Transverse colon (tissue), 4 donors: ENCODE results near the gene PIWIL4. TPM values are rescaled to one million over a fixed set of nuclear protein-coding genes. Genes with fewer than 3 reads are reported as not detected.

Experiments
- DNase-seq: peaks from one replicate; pipeline ENCODE4 v3.0.0-alpha.2; 2019
- H3K27ac ChIP-seq, 4 donors: fragments of 200-600 bp; sonication (generic); 2 replicates each; pipeline ENCODE4 v1.5.1; 2016 to 2018; ENCODE audit warnings: inconsistent platforms in 4 of 4
- H3K27me3 ChIP-seq: fragments of 200-600 bp; sonication (generic); 2 replicates; pipeline ENCODE4 v1.5.1; 2017; ENCODE audit warnings: inconsistent platforms
- H3K36me3 ChIP-seq, 4 donors: fragments of 200-600 bp; sonication (generic); 2 replicates each; pipeline ENCODE4 v1.5.1; 2017 to 2019; ENCODE audit warnings: inconsistent platforms in 4 of 4
- H3K4me1 ChIP-seq, 4 donors: fragments of 200-600 bp; sonication (generic); 2 replicates each; pipeline ENCODE4 v1.5.1; 2017 to 2020; ENCODE audit warnings: inconsistent platforms in 4 of 4
- H3K4me3 ChIP-seq, 4 donors: fragments of 200-600 bp; sonication (generic); 1 replicate in 1 of 4; 2 replicates in 3 of 4; pipeline versions ENCODE4 v1.5.1 to v1.6.1; 2017 to 2019; ENCODE audit warnings: inconsistent platforms in 4 of 4
- H3K9me3 ChIP-seq, 2 donors: fragments of 200-600 bp; sonication (generic); 2 replicates each; pipeline ENCODE4 v1.5.1; 2017 to 2019; ENCODE audit warnings: inconsistent platforms in 2 of 2
- EP300 ChIP-seq: sonication (generic); formaldehyde crosslinking; IDR thresholded peaks from one replicate; pipeline ENCODE4 v1.6.1; 2017; ENCODE audit warnings: antibody characterized with exemption, low read depth
- POLR2A ChIP-seq: fragments of 450-650 bp; IDR thresholded peaks from one replicate; pipeline ENCODE4 v1.6.1; 2016; ENCODE audit warnings: antibody characterized with exemption, mild to moderate bottlenecking, moderate library complexity
- POLR2AphosphoS5 ChIP-seq, 3 donors: sonication (generic); formaldehyde crosslinking; IDR thresholded peaks; one replicate each; pipeline ENCODE4 v1.6.1; 2016; ENCODE audit warnings: antibody characterized with exemption in 3 of 3
- WGBS, 2 donors: methylation state at CpG; one replicate each; pipeline ENCODE4 v1.1.5; 2018; ENCODE audit warnings: low coverage in 1 of 2; 5-methylcytosine and 5-hydroxymethylcytosine counted together
- in situ Hi-C, 4 donors: fragments of 200-750 bp; cut with MboI; loops; one replicate each; pipeline versions ENCODE4 v1.15.0 to v1.15.1; 2017; ENCODE audit warnings: low sequenced_read_pairs in 3 of 4, low pct_ligation_motif_present in 1 of 4, low pct_unique_long_range_greater_than_20kb in 1 of 4
- intact Hi-C: fragments of 100-400 bp; cut with DNase I; formaldehyde crosslinking; loops from one replicate; pipeline ENCODE4 v1.15.1; 2023; ENCODE audit warnings: low total_unique reads
- total RNA-seq, 4 donors: library from RNA; depleted of rRNA; stranded (reverse); fragments of >200 nt; gene quantifications; one replicate each; pipeline ENCODE4 v1.1.0, GENCODE V29; 2016
- TF ChIP-seq, protein P1 (sequence below), 5 experiments: fragments of 200-600 bp in 3 of 5; fragments of 450-650 bp in 2 of 5; sonication (generic) in 3 of 5; IDR thresholded peaks; 1 replicate in 2 of 5; 2 replicates in 3 of 5; pipeline ENCODE4 v1.5.1; 2016 to 2017; ENCODE audit warnings: antibody characterized with exemption in 5 of 5, inconsistent platforms in 3 of 5, mild to moderate bottlenecking in 2 of 5, moderate library complexity in 1 of 5

Gene PIWIL4
- total RNA-seq, 4 donors from 2014 or later, result 6.7 to 17.9 (median 8.9) TPM

DNA sequence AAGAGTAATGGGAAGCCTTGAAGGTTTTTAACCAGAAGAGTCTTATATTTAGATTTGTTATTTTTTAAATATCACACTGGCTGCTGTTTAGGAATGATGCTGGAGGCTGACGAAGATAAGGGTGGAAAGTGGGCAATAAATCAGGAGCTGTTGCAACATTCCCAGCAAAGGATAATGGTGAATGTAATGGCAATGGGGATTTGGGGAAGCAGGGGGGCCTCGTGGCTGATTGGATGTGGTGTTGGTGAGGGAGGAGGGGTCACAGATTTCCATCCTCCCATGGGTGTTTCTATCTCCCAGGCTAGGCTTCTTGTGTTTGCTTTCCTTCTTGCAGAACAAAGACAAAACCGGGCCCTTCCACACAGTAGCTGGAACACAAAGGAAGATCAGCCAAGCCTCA lies 80.8 kb downstream of the PIWIL4 start:
- Histone ChIP-seq H3K27me3 (no peaks in the 10 kb centered on the region), H3K27ac (no peak overlapping the region), H3K9me3 (no peaks in the 10 kb centered on the region), H3K4me3 (no peak overlapping the region), H3K4me1 (peaks cover 0 to 3% (median 0%) of the 10 kb centered on the region in 4 donors), H3K36me3 (no peaks in the 10 kb centered on the region)
- in situ Hi-C loops (loop anchor here in 1 of 4 donors (25.0 kb wide), 1 partner anchor 239 kb away; no protein-coding TSS in a partner anchor), intact Hi-C loops (no loop called here)
- DNase-seq, result no peak
- TF ChIP-seq POLR2A (no peak), POLR2AphosphoS5 (IDR thresholded peaks at IDR 0.05) (no peak), EP300 (no peak)
- TF ChIP-seq, protein P1, sequence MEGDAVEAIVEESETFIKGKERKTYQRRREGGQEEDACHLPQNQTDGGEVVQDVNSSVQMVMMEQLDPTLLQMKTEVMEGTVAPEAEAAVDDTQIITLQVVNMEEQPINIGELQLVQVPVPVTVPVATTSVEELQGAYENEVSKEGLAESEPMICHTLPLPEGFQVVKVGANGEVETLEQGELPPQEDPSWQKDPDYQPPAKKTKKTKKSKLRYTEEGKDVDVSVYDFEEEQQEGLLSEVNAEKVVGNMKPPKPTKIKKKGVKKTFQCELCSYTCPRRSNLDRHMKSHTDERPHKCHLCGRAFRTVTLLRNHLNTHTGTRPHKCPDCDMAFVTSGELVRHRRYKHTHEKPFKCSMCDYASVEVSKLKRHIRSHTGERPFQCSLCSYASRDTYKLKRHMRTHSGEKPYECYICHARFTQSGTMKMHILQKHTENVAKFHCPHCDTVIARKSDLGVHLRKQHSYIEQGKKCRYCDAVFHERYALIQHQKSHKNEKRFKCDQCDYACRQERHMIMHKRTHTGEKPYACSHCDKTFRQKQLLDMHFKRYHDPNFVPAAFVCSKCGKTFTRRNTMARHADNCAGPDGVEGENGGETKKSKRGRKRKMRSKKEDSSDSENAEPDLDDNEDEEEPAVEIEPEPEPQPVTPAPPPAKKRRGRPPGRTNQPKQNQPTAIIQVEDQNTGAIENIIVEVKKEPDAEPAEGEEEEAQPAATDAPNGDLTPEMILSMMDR (IDR thresholded peaks at IDR 0.05), result no peak
- WGBS, 2 donors, result 40 to 43% methylated on average over 1 to 3 of the region's 3 CpGs

DNA sequence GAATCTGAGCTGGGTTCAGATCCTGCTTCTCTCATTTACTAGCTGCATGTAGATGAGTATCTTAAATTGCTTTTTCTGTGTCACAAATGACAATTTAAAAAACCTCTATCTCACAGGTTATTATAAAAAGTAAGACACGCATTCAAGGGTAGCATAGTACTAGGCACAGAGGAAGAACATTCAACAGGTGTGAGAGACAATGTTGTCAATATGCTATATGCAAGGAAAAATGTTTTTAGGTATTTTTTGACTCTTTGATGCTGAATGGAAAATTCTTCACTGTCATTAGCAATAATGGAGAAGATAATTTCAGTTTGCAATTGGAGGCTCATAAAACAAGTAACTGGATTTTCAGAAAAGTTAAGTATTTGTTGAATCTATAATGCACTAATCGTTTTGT lies 81.6 kb downstream of the PIWIL4 start:
- Histone ChIP-seq H3K36me3 (no peaks in the 10 kb centered on the region), H3K27me3 (no peaks in the 10 kb centered on the region), H3K9me3 (no peaks in the 10 kb centered on the region), H3K4me3 (no peak overlapping the region), H3K4me1 (peaks cover 0 to 3% (median 0%) of the 10 kb centered on the region in 4 donors), H3K27ac (no peak overlapping the region)
- TF ChIP-seq POLR2AphosphoS5 (IDR thresholded peaks at IDR 0.05) (no peak), EP300 (no peak), POLR2A (no peak)
- TF ChIP-seq, protein P1 (IDR thresholded peaks at IDR 0.05), result no peak
- in situ Hi-C loops (loop anchor here in 1 of 4 donors (25.0 kb wide), 1 partner anchor 239 kb away; no protein-coding TSS in a partner anchor), intact Hi-C loops (no loop called here)
- DNase-seq, result no peak
- 75% methylated on average over 2 of the region's 2 CpGs for WGBS, 2 donors

DNA sequence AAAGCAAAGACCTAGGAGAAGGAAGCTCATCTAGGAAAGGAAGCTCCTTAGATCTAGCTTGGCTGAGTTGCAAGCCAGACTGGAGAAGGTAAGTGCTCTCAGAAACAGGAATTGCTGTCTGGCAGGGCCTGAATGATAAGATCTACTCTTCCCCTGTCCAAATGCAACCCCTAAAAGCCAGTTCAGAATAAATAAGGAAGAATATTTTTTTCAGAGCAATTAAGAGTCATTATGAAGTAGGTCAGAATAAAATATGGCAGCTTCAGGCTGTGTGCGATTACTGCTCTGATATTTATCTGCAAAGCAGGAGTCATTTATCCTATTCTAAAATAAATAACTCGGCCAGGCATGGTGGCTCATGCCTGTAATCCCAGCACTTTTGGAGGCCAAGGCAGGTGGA lies 82.1 kb downstream of the PIWIL4 start:
- intact Hi-C loops, result no loop called here
- H3K9me3 ChIP-seq, result no peaks in the 10 kb centered on the region
- no peaks in the 10 kb centered on the region for H3K27me3 ChIP-seq
- 43 to 74% methylated on average over 1 to 2 of the region's 2 CpGs for WGBS, 2 donors
- in situ Hi-C loops, result loop anchor here in 1 of 4 donors (25.0 kb wide), 1 partner anchor 238 kb away; no protein-coding TSS in a partner anchor
- no peak overlapping the region for H3K4me3 ChIP-seq
- no peaks in the 10 kb centered on the region for H3K36me3 ChIP-seq
- H3K27ac ChIP-seq, result no peak overlapping the region
- H3K4me1 ChIP-seq, result peaks cover 0 to 3% (median 0%) of the 10 kb centered on the region in 4 donors
- DNase-seq, result no peak
- no peak for TF ChIP-seq POLR2A

DNA sequence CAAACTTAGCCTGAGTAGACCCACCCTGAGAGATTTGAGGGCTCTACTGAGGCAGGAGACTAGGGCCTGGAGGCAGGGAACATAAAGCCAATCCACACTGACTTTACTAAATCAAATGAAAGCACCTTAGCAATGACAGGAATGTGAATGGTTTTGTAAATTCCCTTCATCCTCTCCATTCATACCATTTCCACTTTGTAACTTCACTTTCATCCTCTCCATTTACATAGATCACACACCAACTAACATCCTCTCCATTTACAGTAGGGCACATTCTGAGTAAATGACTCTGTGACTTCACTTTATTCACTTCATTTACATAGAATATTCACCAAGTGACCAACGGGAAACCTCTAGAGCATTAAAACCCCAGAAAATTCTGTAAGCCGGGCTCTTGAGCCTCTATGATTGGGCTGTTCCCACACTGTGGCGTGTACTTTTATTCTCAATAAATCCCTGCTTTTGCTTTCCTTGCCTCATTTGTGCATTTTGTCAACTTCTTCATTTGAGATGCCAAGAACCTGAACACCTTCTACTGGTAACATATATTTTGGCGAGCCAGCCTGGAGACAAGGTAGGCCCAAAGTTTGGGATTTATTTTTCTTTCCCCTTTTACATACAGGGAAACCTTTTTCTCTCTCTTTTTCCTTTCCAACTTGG lies 82.9 kb downstream of the PIWIL4 start:
- WGBS, 2 donors, result 76 to 80% methylated on average over 4 of the region's 4 CpGs

More for the DNA sequence above, 82.9 kb downstream of the PIWIL4 start:
- peaks cover 0 to 3% (median 0%) of the 10 kb centered on the region in 4 donors for H3K4me1 ChIP-seq
- DNase-seq, result no peak
- peak overlapping the region in 1 of 4 donors; percentile 45 for H3K27ac ChIP-seq
- H3K36me3 ChIP-seq, result no peaks in the 10 kb centered on the region
- H3K4me3 ChIP-seq, result no peak overlapping the region
- intact Hi-C loops, result no loop called here
- H3K27me3 ChIP-seq, result no peaks in the 10 kb centered on the region
- no peak for TF ChIP-seq POLR2A
- TF ChIP-seq EP300, result no peak
- TF ChIP-seq, protein P1 (IDR thresholded peaks at IDR 0.05), result no peak
- no peak for TF ChIP-seq POLR2AphosphoS5 (IDR thresholded peaks at IDR 0.05)
- in situ Hi-C loops, result loop anchor here in 1 of 4 donors (25.0 kb wide), 1 partner anchor 237 kb away; no protein-coding TSS in a partner anchor
- no peaks in the 10 kb centered on the region for H3K9me3 ChIP-seq
